NCI-H446 treated with DMSO at 0.1 percent for 48 hours (cell line): Measurements from ENCODE around the gene TPRX1.
A peak's percentile ranks its signal among the peaks of the same experiment; 100 is the strongest.
"Not testable (repeated sequence)": the region's sequence is repeated elsewhere in the genome, so short reads cannot be mapped to it uniquely, and the experiment has no call there.

Source experiments
- DNase-seq: peaks from one replicate; lab custom pipeline; 2025; lab: John Stamatoyannopoulos, UW

The TPRX1 gene

GRCh38 chr19:47802521-47803043, 1.8 kb downstream of the TPRX1 start:
- DNase-seq = no peak

- no peak for DNase-seq
Measured at GRCh38 chr19:47801270-47801669, 3.1 kb downstream of the TPRX1 start.

GRCh38 chr19:47798904-47799266, 5.5 kb downstream of the TPRX1 start:
- DNase-seq = no peak

- DNase-seq = no peak
Measured at GRCh38 chr19:47797996-47798903, 6.1 kb downstream of the TPRX1 start.

GRCh38 chr19:47796785-47797184, 7.6 kb downstream of the TPRX1 start:
- DNase-seq = no peak

- no peak for DNase-seq
Measured at GRCh38 chr19:47794526-47794925, 9.8 kb downstream of the TPRX1 start.

- no peak for DNase-seq
Measured at GRCh38 chr19:47792616-47793015, 11.7 kb downstream of the TPRX1 start.

GRCh38 chr19:47790398-47790814, 13.9 kb downstream of the TPRX1 start:
- DNase-seq = no peak

- DNase-seq = not testable (repeated sequence)
Measured at GRCh38 chr19:47789811-47790210, 14.5 kb downstream of the TPRX1 start.

GRCh38 chr19:47787307-47787706, 17.0 kb downstream of the TPRX1 start:
- not testable (repeated sequence) for DNase-seq

GRCh38 chr19:47786566-47786965, 17.8 kb downstream of the TPRX1 start:
- DNase-seq = no peak

- no peak for DNase-seq
Measured at GRCh38 chr19:47781590-47782262, 22.6 kb downstream of the TPRX1 start.

GRCh38 chr19:47780215-47780551, 24.2 kb downstream of the TPRX1 start:
- no peak for DNase-seq

GRCh38 chr19:47779524-47780214, 24.7 kb downstream of the TPRX1 start:
- no peak for DNase-seq

- no peak for DNase-seq
Measured at GRCh38 chr19:47778954-47779351, 25.4 kb downstream of the TPRX1 start.

GRCh38 chr19:47778049-47778953, 26.1 kb downstream of the TPRX1 start, which contains the start of gene SELENOW:
SELENOW (plus strand) TSS chr19:47778703; CDS start chr19:47778786, 83 bp downstream.
- peak; percentile 18 for DNase-seq

GRCh38 chr19:47777245-47778048, 26.9 kb downstream of the TPRX1 start:
- DNase-seq = not testable (repeated sequence)

- no peak for DNase-seq
Measured at GRCh38 chr19:47776568-47776967, 27.8 kb downstream of the TPRX1 start.

GRCh38 chr19:47771291-47771690, 33.1 kb downstream of the TPRX1 start:
- not testable (repeated sequence) for DNase-seq

GRCh38 chr19:47769534-47769933, 34.8 kb downstream of the TPRX1 start:
- DNase-seq = no peak
